Mucosa of gallbladder (tissue), 1 donor: ENCODE data around the gene SRD5A1. TPM values are rescaled to one million over a fixed set of nuclear protein-coding genes. Genes with fewer than 3 reads are reported as not detected.

Experiments
- DNase-seq: peaks from one replicate; pipeline ENCODE4 v3.0.0-alpha.2; 2020; ENCODE audit warnings: low spot score
- total RNA-seq: library from RNA; stranded (reverse); gene quantifications from one replicate; pipeline ENCODE4 v1.2.1, GENCODE V29; 2021
- donor health status: DM: no; HTN: no; CAD: no.

SRD5A1 gene
- total RNA-seq, 1 donor from 2014 or later = 12.8 TPM

- DNase-seq = no peak
Observed at GRCh38 chr5:6604946-6605345, 28.3 kb upstream of the SRD5A1 start.

GRCh38 chr5:6606884-6607558 lies 26.2 kb upstream of the SRD5A1 start:
- no peak for DNase-seq

GRCh38 chr5:6607559-6607936 lies 25.7 kb upstream of the SRD5A1 start:
- no peak for DNase-seq

- no peak for DNase-seq
Observed at GRCh38 chr5:6608016-6608415, 25.2 kb upstream of the SRD5A1 start.

- DNase-seq = no peak
Observed at GRCh38 chr5:6611334-6612256, 21.6 kb upstream of the SRD5A1 start.

GRCh38 chr5:6615034-6615815 lies 18.0 kb upstream of the SRD5A1 start:
- no peak for DNase-seq

GRCh38 chr5:6616632-6617031 lies 16.6 kb upstream of the SRD5A1 start:
- DNase-seq = no peak

GRCh38 chr5:6623228-6623627 lies 10.0 kb upstream of the SRD5A1 start:
- no peak for DNase-seq

- no peak for DNase-seq
Observed at GRCh38 chr5:6623941-6624340, 9.3 kb upstream of the SRD5A1 start.

- no peak for DNase-seq
Observed at GRCh38 chr5:6626508-6626907, 6.7 kb upstream of the SRD5A1 start.

GRCh38 chr5:6631441-6631840 lies 1.8 kb upstream of the SRD5A1 start:
- DNase-seq = no peak

- peak; percentile 13 for DNase-seq
Observed at GRCh38 chr5:6632324-6632887, 834 bp upstream of the SRD5A1 start.

GRCh38 chr5:6633469-6634245 lies 417 bp downstream of the SRD5A1 start:
- DNase-seq = peak; percentile 32

GRCh38 chr5:6634306-6634705 lies 1.1 kb downstream of the SRD5A1 start:
- no peak for DNase-seq

- no peak for DNase-seq
Observed at GRCh38 chr5:6634788-6635430, 1.7 kb downstream of the SRD5A1 start.

GRCh38 chr5:6636293-6636692 lies 3.1 kb downstream of the SRD5A1 start:
- no peak for DNase-seq

GRCh38 chr5:6637022-6637421 lies 3.8 kb downstream of the SRD5A1 start:
- no peak for DNase-seq

- no peak for DNase-seq
Observed at GRCh38 chr5:6637590-6637989, 4.3 kb downstream of the SRD5A1 start.

- DNase-seq = no peak
Observed at GRCh38 chr5:6638236-6638635, 5.0 kb downstream of the SRD5A1 start.

GRCh38 chr5:6642655-6643054 lies 9.4 kb downstream of the SRD5A1 start:
- no peak for DNase-seq

- DNase-seq = no peak
Observed at GRCh38 chr5:6644794-6645241, 11.6 kb downstream of the SRD5A1 start.
